Umbilical cord (tissue), 2 donors: ENCODE results near the gene HIKESHI. TPM values are rescaled to one million over a fixed set of nuclear protein-coding genes. Genes with fewer than 3 reads are reported as not detected.
"Not testable (repeated sequence)": the region's sequence is repeated elsewhere in the genome, so short reads cannot be mapped to it uniquely, and the experiment has no call there.

Experiments used
- DNase-seq: peaks from one replicate; pipeline ENCODE4 v3.0.0-alpha.2; 2015; ENCODE audit warnings: low spot score
- total RNA-seq: library from RNA; depleted of rRNA; stranded (reverse); fragments of >200 nt; gene quantifications from one replicate; pipeline ENCODE4 v1.2.3, GENCODE V29; 2014; ENCODE audit warnings: low replicate concordance; ENCODE audit not compliant: insufficient read depth

HIKESHI gene, protein sequence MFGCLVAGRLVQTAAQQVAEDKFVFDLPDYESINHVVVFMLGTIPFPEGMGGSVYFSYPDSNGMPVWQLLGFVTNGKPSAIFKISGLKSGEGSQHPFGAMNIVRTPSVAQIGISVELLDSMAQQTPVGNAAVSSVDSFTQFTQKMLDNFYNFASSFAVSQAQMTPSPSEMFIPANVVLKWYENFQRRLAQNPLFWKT
- total RNA-seq, result 46.0 TPM

- DNase-seq, result peak; percentile 99
Measured at GRCh38 chr11:86302092-86302793, at the start of gene HIKESHI. Gene HIKESHI (plus strand): TSS chr11:86302240. CDS start chr11:86302449, 209 bp downstream.

DNA sequence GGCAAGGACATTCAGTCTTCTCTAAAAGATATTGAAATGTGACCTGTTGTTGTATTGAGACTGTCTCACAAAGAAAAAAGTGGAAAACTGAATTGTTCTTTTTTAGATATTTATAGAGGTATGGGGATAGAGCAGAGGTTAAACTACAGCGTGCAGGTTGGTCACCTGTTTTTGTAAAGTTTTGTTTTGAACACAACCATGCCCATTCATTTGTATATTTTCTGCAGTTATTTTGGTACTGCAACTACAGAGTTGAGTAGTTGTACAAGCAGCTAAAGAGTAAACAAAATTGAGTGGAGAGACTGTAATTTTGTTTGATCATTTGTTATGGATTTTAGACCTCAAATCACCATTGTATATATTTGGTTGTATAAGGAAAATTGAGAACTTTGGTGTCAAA lies 46.1 kb upstream of the HIKESHI start:
- DNase-seq, result no peak

GRCh38 chr11:86256608-86257007 lies 45.4 kb upstream of the HIKESHI start:
- no peak for DNase-seq

GRCh38 chr11:86257446-86257845 lies 44.6 kb upstream of the HIKESHI start:
- DNase-seq, result no peak

- no peak for DNase-seq
Measured at GRCh38 chr11:86259730-86260129, 42.3 kb upstream of the HIKESHI start.

GRCh38 chr11:86261328-86261727 lies 40.7 kb upstream of the HIKESHI start:
- DNase-seq, result no peak

DNA sequence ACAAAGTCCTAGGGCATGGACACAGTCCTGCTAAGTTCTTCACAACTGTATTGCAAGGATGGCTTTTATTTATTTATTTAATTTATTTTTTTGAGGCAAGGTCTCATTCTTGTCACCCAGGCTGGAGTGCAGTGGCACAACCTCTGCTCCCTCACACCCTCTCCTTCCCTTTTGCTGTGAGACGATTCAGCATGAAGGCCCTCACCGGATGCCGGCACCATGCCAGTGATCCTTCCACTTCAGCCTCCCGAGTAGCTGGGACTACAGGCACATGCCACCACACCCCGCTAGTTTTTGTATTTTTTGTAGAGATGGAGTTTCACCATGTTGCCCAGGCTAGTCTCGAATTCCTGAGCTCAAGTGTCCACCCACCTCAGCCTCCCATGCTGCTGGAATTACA lies 39.7 kb upstream of the HIKESHI start:
- no peak for DNase-seq

DNA sequence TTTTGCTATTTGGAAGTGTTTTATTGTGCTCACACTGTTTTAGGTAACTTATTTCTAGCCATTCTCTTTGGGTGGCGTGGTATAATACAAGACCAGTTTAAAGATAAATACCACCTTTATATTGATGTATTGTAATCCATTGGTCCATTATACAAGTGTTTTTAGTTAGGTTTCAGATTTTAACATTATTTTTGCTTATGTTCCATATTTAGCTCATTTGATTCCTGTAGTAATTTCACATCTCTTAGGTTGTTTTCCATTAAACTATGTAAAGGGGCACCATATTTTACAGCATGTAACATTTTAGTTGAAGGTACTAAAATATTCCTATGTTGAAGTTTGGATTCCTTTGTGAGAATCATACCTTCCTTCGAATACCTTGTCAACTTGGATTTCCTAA lies 37.4 kb upstream of the HIKESHI start:
- DNase-seq, result no peak

GRCh38 chr11:86265194-86265593 lies 36.8 kb upstream of the HIKESHI start:
- DNase-seq, result no peak

GRCh38 chr11:86269645-86270044 lies 32.4 kb upstream of the HIKESHI start:
- no peak for DNase-seq

DNA sequence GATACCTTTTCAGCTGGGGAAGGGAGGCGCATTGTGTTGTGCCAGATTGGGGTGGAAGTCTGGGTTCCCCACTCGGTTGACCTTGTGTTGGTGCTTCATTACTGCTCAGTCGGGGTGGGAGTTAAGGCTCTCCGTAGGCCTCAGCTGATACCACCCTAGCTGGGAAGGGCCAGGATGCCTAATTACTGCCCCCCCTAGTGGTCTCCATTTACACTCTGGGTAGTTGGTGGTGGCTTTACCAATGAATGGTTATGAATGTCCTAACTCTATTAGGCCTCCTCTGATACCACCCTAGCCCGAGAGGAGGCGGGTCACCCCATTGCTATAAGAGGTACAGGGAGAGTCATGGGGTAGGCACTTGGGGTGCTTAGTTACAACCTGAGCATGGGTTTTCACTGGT lies 27.5 kb upstream of the HIKESHI start:
- DNase-seq, result no peak

DNA sequence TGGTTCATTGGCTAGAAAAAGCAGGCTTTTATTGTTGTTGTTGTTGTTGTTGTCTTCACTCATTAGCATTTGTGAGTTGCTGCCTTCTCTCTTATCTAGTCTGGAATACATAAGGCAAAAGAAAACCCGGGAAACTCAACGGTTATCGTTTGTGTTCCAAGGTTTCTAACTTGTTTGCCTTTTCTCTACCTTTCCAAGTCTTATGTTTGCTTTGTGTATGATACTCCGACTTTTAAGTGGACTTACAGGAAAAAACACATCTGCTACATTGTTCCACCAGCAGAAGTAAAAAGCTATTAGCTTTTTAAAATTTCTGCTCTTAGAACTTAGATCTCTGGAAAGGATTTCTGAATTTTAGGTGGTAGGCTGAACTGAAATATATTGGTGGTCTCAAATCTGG lies 27.0 kb upstream of the HIKESHI start:
- no peak for DNase-seq

DNA sequence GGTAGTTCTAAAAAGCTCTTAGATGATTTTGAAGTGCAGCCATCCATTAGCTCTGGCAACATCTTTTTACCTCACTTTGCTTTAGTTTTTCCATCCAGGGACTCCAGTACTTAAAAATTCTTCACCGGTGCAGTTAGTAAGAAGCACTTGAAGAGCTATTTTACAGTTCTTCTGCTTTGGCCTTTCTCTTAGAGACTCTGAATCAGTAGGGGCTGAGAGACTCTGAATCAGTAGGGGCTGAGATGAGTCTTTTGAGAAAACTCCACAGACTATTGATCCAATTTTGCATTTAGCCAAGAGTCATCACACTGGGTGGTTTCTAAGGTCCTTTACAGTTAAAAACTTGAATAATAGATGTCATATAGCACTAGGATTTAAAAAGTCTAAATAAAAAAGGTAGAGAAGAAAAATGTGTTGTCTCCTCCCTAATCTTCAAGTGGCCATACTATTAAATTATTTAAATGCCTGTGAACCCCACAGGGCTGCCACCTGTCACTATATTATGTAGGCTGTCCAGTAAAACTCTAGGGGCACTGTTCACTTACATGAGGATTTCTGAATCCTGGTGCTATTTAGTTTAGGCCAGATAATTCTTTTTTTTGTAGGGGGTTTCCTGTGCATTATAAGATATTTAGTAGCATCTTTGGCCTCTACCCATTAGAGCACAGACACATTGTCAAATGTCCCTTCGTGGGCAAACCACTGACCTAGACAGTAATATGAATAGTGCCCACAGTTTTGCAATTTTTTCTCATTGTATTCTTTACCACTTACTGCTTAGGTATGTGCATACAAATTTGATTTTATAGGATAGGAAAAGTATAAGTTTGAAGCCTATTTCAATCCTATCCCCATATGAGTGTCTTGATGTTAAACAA lies 26.3 kb upstream of the HIKESHI start:
- no peak for DNase-seq

- no peak for DNase-seq
Measured at GRCh38 chr11:86277741-86278140, 24.3 kb upstream of the HIKESHI start.

DNA sequence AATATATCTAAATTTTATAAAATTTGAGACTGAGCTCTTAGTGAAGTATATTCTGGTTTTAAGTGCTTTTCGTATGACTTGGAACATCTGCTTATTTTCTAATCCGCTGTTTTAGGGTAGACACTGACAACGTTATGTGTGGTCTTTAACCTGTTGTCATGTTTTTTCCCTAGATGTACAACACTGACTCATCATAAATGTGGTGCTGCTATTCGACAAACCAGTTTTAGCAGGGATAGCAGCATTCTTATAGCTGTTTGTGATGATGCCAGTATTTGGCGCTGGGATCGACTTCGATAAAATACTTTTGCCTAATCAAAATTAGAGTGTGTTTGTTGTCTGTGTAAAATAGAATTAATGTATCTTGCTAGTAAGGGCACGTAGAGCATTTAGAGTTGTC lies 23.8 kb upstream of the HIKESHI start:
- no peak for DNase-seq

GRCh38 chr11:86279747-86280146 lies 22.3 kb upstream of the HIKESHI start:
- DNase-seq, result no peak

DNA sequence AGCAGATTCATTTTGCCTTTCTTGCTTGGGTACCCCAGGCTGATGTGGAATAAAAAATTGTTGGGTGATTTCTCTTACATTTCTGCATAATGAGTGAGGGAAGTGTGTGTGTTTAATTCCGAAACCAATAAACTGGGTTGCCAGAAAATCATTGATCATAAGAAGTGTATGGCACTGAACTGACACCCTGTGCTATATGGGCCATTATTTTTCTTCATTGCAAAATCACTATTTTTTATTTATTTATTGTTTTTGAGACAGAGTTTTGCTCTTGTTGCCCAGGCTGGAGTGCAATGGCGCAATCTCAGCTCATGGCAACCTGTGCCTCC lies 14.6 kb upstream of the HIKESHI start:
- DNase-seq, result no peak

GRCh38 chr11:86288776-86289507 lies 13.1 kb upstream of the HIKESHI start:
- no peak for DNase-seq

GRCh38 chr11:86289508-86290280 lies 12.3 kb upstream of the HIKESHI start:
- not testable (repeated sequence) for DNase-seq

- DNase-seq, result peak; percentile 28
Measured at GRCh38 chr11:86291466-86292262, 10.4 kb upstream of the HIKESHI start.
